22Rv1 (cell line): ENCODE measurements around the gene ASB13.

ENCODE experiments used
- H3K27ac ChIP-seq: fragments of 450-650 bp; 2 replicates; pipeline ENCODE4 v1.5.1; 2017
- CTCF ChIP-seq: fragments of 450-650 bp; IDR thresholded peaks from 2 replicates; pipeline ENCODE4 v1.5.1; 2017; ENCODE audit warnings: mild to moderate bottlenecking
- ZFX ChIP-seq: fragments of 450-650 bp; IDR thresholded peaks from 2 replicates; pipeline ENCODE4 v1.6.1; 2017; ENCODE audit warnings: antibody characterized with exemption, borderline replicate concordance

The ASB13 gene, protein sequence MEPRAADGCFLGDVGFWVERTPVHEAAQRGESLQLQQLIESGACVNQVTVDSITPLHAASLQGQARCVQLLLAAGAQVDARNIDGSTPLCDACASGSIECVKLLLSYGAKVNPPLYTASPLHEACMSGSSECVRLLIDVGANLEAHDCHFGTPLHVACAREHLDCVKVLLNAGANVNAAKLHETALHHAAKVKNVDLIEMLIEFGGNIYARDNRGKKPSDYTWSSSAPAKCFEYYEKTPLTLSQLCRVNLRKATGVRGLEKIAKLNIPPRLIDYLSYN

DNA sequence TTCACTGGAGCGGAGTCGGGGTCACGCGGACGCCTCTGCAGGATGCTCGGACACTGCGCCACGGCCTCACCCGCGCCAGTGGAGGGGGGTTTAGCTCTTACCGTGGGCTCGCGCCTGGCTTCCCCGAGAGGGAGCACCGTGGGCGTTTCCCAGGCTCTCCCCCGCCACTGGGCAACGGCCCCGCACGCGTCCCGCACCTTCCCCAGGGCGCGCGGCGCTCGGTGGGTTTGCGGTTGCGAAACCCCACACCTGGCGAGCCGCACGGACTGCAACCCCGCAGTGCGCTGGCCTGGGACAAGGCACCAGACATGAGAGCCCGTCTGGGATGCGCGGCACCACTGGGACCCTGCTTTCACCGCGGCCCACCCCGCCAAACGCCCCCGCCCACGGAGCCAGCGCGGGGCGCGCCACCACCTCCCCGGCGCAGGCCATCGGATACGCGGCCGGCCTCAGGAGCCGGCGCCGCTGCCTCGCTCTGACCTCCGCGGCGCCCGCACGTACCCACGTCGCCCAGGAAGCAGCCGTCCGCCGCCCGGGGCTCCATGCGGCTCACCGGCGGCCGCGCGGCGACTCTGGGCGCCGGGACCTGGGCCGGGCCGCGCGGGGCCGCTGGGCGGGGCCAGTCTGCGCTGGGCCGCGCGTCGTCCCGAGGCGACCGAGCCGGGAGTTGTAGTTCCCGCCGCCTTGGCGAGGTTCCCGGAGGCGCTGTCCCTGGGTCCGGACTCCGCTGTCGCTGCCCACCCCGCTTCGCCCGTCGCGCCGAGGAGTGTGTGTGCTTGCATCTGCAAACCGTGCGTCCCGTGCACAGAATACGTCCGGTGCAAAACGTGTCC, at the start of gene ASB13:
TSS of gene ASB13 (minus strand) at position 588 of the 833 bp plus-strand sequence. CDS start at position 544, 44 bp downstream.
- TF ChIP-seq ZFX: no peak
- no peak for TF ChIP-seq CTCF
- H3K27ac ChIP-seq: peak within 1 kb of the TSS; percentile 60

- H3K27ac ChIP-seq: no peak overlapping the region
- TF ChIP-seq ZFX (no peak), CTCF (no peak)
Observed at GRCh38 chr10:5711642-5712041, 45.2 kb upstream of the ASB13 start.

DNA sequence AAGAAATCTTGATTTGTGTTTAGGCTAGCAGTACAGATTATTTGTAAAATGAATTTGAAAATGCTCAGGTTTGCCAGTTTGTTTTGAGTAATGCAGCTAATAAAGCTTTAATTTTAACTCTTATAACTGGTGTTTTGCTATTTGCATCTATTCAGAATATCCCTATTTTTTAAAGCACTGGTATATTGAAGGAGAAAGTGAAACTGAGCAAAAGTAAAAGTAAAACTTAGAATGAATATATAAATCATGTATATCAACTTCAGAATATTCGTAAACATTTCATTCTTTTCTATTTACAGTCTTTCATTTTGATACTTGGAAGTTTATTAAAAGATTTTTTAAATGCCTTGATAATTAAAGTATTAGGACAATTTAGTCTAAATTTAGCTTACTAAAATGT, 44.5 kb upstream of the ASB13 start:
- TF ChIP-seq CTCF: no peak
- H3K27ac ChIP-seq: no peak overlapping the region

- no peak overlapping the region for H3K27ac ChIP-seq
- TF ChIP-seq CTCF (no peak), ZFX (no peak)
Observed at GRCh38 chr10:5709865-5710264, 43.5 kb upstream of the ASB13 start.

DNA sequence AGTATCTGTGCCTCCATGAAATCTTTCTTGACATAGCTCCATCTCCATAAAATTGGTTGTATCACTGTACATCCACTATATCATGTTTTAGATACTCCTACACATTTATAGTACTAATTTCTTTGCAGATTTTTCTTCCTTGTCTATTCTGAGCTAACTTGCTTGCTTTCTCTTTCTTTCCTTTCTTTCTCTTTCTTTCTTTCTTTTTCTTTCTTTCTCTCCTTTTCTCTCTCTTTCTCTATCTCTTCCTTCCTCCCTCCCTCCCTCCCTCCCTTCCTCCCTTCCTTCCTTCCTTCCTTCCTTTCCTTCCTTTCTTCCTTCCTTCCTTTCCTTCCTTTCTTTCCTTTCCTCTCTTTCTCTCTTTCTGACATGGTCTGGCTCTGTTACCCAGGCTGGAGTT, 42.0 kb upstream of the ASB13 start:
- TF ChIP-seq ZFX: no peak
- TF ChIP-seq CTCF: no peak
- H3K27ac ChIP-seq: no peak overlapping the region

GRCh38 chr10:5698062-5698461, 31.7 kb upstream of the ASB13 start:
- no peak overlapping the region for H3K27ac ChIP-seq
- TF ChIP-seq CTCF: no peak
- no peak for TF ChIP-seq ZFX

- H3K27ac ChIP-seq: no peak overlapping the region
- no peak for TF ChIP-seq ZFX
- no peak for TF ChIP-seq CTCF
Observed at GRCh38 chr10:5697342-5697741, 30.9 kb upstream of the ASB13 start.
